B cell (primary cell): ENCODE data around the gene EPN2. TPM values are rescaled to one million over a fixed set of nuclear protein-coding genes. Genes with fewer than 3 reads are reported as not detected.

Experiments
- ATAC-seq: fragments of 200-7000 bp; cut with Tn5 transposase; one replicate; pipeline ENCODE4 v1.10.0; 2021; ENCODE audit warnings: low read depth, mild to moderate bottlenecking, moderate number of reproducible peaks, moderate library complexity
- CTCF ChIA-PET: fragments of 350-600 bp; sonication (Branson Sonifier 250); formaldehyde crosslinking; loops from one replicate; lab custom pipeline; 2021; ENCODE audit warnings: antibody characterized with exemption, inconsistent platforms; lab: Charles Lee
- POLR2A ChIA-PET: fragments of 350-600 bp; sonication (Branson Sonifier 250); formaldehyde crosslinking; loops from one replicate; lab custom pipeline; 2021; ENCODE audit warnings: antibody characterized with exemption; lab: Charles Lee
- DNase-seq: peaks from one replicate; pipeline ENCODE4 v3.0.0; 2013
- H2AFZ ChIP-seq: 2 replicates; pipeline ENCODE4 v1.6.1; 2012; ENCODE audit warnings: mild to moderate bottlenecking, low read depth, low read length; ENCODE audit not compliant: insufficient read depth, poor library complexity, severe bottlenecking
- H3K27ac ChIP-seq, 2 donors: 1 replicate in 1 of 2; 2 replicates in 1 of 2; pipeline ENCODE4 v1.5.1; 2012 to 2013; ENCODE audit warnings: low read length in 2 of 2, mild to moderate bottlenecking in 2 of 2, moderate library complexity in 1 of 2
- H3K27me3 ChIP-seq, 4 experiments: fragments of 200-600 bp in 1 of 4; sonication (generic) in 1 of 4; replicated peaks in 1 of 4; 1 replicate in 2 of 4; 2 replicates in 2 of 4; pipeline versions ENCODE4 v1.6.1 to v1.7.0; 2013 to 2016; ENCODE audit warnings: low read length in 3 of 4, mild to moderate bottlenecking in 2 of 4, mixed read lengths in 1 of 4, moderate library complexity in 1 of 4; ENCODE audit not compliant: insufficient read depth in 4 of 4, control insufficient read depth in 3 of 4; ENCODE audit errors: control extremely low read depth in 1 of 4
- H3K36me3 ChIP-seq, 2 experiments: replicated peaks in 1 of 2; 1 replicate in 1 of 2; 2 replicates in 1 of 2; pipeline versions ENCODE4 v1.6.1 to v1.7.1; 2013; ENCODE audit warnings: low read length in 1 of 2; ENCODE audit not compliant: insufficient read depth in 2 of 2, control insufficient read depth in 1 of 2; ENCODE audit errors: control extremely low read depth in 1 of 2, extremely low read depth in 1 of 2
- H3K4me1 ChIP-seq, 2 donors: fragments of 200-600 bp in 1 of 2; sonication (generic) in 1 of 2; 1 replicate in 1 of 2; 2 replicates in 1 of 2; pipeline versions ENCODE4 v1.5.1 to v1.6.1; 2013 to 2017; ENCODE audit warnings: low read length in 2 of 2; ENCODE audit not compliant: control insufficient read depth in 2 of 2, insufficient read depth in 2 of 2
- H3K4me2 ChIP-seq: replicated peaks from 2 replicates; pipeline ENCODE3; 2012; ENCODE audit warnings: mild to moderate bottlenecking, low read depth, low read length; ENCODE audit not compliant: poor library complexity, severe bottlenecking
- H3K4me3 ChIP-seq, 5 experiments: fragments of 200-600 bp in 1 of 5; sonication (generic) in 1 of 5; 1 replicate in 3 of 5; 2 replicates in 2 of 5; pipeline versions ENCODE4 v1.5.1 to v1.7.0; 2011 to 2016; ENCODE audit warnings: low read length in 4 of 5, mild to moderate bottlenecking in 4 of 5, low read depth in 2 of 5, control low read depth in 1 of 5, moderate library complexity in 1 of 5; ENCODE audit not compliant: insufficient read depth in 1 of 5; ENCODE audit errors: control extremely low read depth in 1 of 5, extremely low read depth in 1 of 5
- H3K79me2 ChIP-seq: fragments of 200-600 bp; sonication (generic); one replicate; pipeline ENCODE4 v1.6.0; 2016; ENCODE audit warnings: low read length; ENCODE audit not compliant: control insufficient read depth, insufficient read depth
- H3K9ac ChIP-seq: fragments of 200-600 bp; sonication (generic); 2 replicates; pipeline ENCODE4 v1.6.1; 2017; ENCODE audit warnings: mild to moderate bottlenecking, low read length, moderate library complexity
- H3K9me3 ChIP-seq, 3 donors: one replicate each; pipeline versions ENCODE4 v1.6.1 to v1.7.1; 2013; ENCODE audit warnings: low read length in 2 of 3; ENCODE audit not compliant: control insufficient read depth in 2 of 3, insufficient read depth in 1 of 3; ENCODE audit errors: control extremely low read depth in 1 of 3
- H4K20me1 ChIP-seq: 2 replicates; pipeline ENCODE4 v1.6.0; 2012; ENCODE audit warnings: mild to moderate bottlenecking, low read length; ENCODE audit not compliant: insufficient read depth, control insufficient read depth, poor library complexity, severe bottlenecking
- H3K27ac Mint-ChIP-seq: one replicate; pipeline ENCODE4 v1.8.0; 2021; ENCODE audit warnings: mixed read lengths
- H3K27me3 Mint-ChIP-seq: one replicate; pipeline ENCODE4 v1.8.0; 2021; ENCODE audit warnings: mixed read lengths
- H3K4me1 Mint-ChIP-seq: one replicate; pipeline ENCODE4 v1.8.0; 2021; ENCODE audit warnings: mixed read lengths
- H3K4me3 Mint-ChIP-seq: one replicate; pipeline ENCODE4 v1.8.0; 2021; ENCODE audit warnings: mixed read lengths
- H3K9me3 Mint-ChIP-seq: one replicate; pipeline ENCODE4 v1.8.0; 2022; ENCODE audit warnings: mixed read lengths; ENCODE audit not compliant: insufficient read depth
- CTCF ChIP-seq: fragments of 200-600 bp; IDR thresholded peaks from one replicate; pipeline ENCODE4 v1.8.0; 2022; ENCODE audit warnings: antibody characterized with exemption, mild to moderate bottlenecking
- EZH2 ChIP-seq: IDR thresholded peaks from 2 replicates; pipeline ENCODE4 v1.6.1; 2012; ENCODE audit warnings: borderline replicate concordance, low read depth, mild to moderate bottlenecking, moderate library complexity, low read length; ENCODE audit not compliant: insufficient read depth, poor library complexity, severe bottlenecking
- WGBS: methylation state at CpG from one replicate; pipeline ENCODE4 v1.1.5; 2013; ENCODE audit warnings: missing lambda C conversion rate; ENCODE audit not compliant: insufficient coverage; 5-methylcytosine and 5-hydroxymethylcytosine counted together
- intact Hi-C: fragments of 100-400 bp; cut with micrococcal nuclease; formaldehyde crosslinking; loops from one replicate; pipeline ENCODE4 v1.10.0; 2022
- polyA plus RNA-seq: library from polyadenylated mRNA; depleted of rRNA; stranded (reverse); fragments of >200 nt; gene quantifications from 2 replicates; pipeline ENCODE4 v1.2.3, GENCODE V29; 2012
- total RNA-seq, 2 donors: library from RNA; stranded (reverse); fragments of 120-200 nt in 1 of 2; gene quantifications; 1 replicate in 1 of 2; 2 replicates in 1 of 2; pipeline versions ENCODE4 v1.2.3 to v1.2.4, GENCODE V29; 2013 to 2022

Gene EPN2
- total and polyA plus RNA-seq, 2 donors (not counting 1 experiment from before 2014, with no cell fraction given), result 15.7 to 35.6 TPM

DNA sequence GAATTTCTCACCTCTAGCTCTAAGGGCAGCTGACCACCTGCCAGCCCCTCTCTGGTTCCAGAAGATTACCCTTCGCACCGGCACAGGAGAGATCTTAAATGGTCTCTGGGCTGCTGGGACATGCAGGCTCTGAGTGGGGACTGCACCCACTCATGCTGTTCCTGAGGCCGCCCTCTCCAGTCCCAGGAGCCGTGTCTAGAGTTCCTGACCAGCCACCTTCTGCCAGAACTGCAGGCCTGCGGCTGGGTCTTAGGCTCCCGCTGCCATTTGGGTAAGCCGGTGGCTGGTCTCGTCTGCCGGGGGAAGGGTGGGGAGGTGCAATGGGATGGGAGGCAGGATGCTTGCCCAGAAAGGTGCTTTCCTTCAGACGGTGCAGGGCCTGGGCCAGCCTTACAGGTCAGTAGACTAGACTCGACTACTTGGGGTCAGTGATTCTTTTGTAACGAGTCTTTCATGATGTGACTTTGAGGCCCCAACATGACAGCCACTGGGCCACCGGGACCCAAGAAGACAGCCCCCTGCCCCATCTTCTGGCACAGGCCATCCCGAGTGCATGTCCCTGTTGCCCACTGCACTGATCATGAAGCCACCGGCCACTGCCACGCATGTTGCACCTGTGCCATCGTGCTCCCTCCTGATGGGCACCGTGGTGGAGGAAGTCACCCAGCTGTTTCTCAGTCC, 98.9 kb downstream of the EPN2 start:
- H3K4me1 Mint-ChIP-seq, result no peaks in the 10 kb centered on the region

More for the DNA sequence above, 98.9 kb downstream of the EPN2 start:
- Histone ChIP-seq H3K27ac (no peak overlapping the region), H3K4me2 (no peak overlapping the region), H4K20me1 (no peaks in the 10 kb centered on the region), H3K27me3 (no peaks in the 10 kb centered on the region), H3K36me3 (no peaks in the 10 kb centered on the region), H3K79me2 (no peaks in the 10 kb centered on the region), H3K4me3 (no peak overlapping the region), H3K9ac (no peak overlapping the region), H2AFZ (no peak overlapping the region), H3K9me3 (no peaks in the 10 kb centered on the region), H3K4me1 (peaks cover 0 to 3% of the 10 kb centered on the region in 2 donors)
- 91% methylated on average over 13 of the region's 18 CpGs for WGBS
- TF ChIP-seq CTCF, result no peak
- no peak for TF ChIP-seq EZH2
- ChIA-PET POLR2A (no interaction called here), CTCF (interaction anchor here (3.5 to 3.9 kb wide), 3 partner anchors 26 to 34 kb away, joined by 14 to 37 read pairs (median 22); partner anchors contain the start of gene B9D1)
- no peak for DNase-seq
- no peak for ATAC-seq
- Mint-ChIP-seq H3K4me3 (no peak overlapping the region), H3K27ac (no peak overlapping the region), H3K9me3 (no peaks in the 10 kb centered on the region), H3K27me3 (peaks cover 9% of the 10 kb centered on the region)
- intact Hi-C loops, result no loop called here
